ENCODE results near the gene CISH. TPM values are rescaled to one million over a fixed set of nuclear protein-coding genes. Genes with fewer than 3 reads are reported as not detected.

Gene CISH
- total and polyA plus RNA-seq, 3 donors from 2014 or later, result 1.3 to 5.8 (median 3.7) TPM

DNA sequence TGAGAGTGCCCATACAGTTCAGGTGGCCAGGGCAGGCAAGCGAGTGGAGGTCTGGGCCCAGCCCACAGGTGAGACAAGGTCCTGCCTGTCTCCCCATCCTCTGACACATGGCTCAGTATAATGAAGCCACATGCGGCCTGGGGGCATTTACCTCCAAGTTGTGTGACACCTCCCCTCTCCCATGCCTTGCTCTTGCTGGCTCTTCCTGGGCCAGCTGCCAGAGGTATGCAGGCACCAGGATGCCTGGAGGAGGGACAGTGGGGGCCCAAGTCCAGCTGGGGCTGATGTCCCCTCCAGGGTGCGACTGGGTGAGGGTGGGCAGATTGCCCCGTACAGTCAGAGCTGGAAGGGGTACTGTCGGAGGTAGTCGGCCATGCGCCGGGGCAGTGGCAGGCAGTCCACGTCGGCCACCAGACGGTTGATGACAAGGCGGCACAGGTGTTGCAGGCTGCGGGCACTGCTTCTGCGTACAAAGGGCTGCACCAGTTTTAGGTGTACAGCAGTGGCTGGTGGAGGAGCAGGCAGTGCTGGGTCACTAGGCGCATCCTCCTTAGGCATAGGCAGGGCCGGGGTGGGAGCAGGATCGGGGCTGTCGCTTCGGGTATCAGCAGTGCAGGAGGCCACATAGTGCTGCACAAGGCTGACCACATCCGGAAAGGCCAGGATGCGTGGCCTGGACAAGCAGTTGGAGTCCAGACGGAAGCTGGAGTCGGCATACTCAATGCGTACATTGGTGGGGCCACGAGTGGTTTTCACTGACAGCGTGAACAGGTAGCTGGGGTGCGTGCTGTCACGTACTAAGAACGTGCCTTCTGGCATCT lies 4.1 kb downstream of the CISH start:
- Histone ChIP-seq H3K4me3 (no peak overlapping the region), H3K36me3 (ENCODE audit: low read depth, missing control alignments) (no peaks in the 10 kb centered on the region), H3K4me1 (peaks cover 54% of the 10 kb centered on the region), H3K27me3 (no peaks in the 10 kb centered on the region), H3K27ac (no peak overlapping the region), H3K9me3 (no peaks in the 10 kb centered on the region)
- 88 to 92% methylated on average over 6 to 29 of the region's 29 CpGs for WGBS, 2 donors
- no peak for TF ChIP-seq POLR2A (IDR thresholded peaks at IDR 0.05)
- no peak for TF ChIP-seq CTCF (IDR thresholded peaks at IDR 0.05)
- DNase-seq, result no peak
- intact Hi-C loops (cut with DNase I; ENCODE audit: low total_unique reads), result no loop called here

DNA sequence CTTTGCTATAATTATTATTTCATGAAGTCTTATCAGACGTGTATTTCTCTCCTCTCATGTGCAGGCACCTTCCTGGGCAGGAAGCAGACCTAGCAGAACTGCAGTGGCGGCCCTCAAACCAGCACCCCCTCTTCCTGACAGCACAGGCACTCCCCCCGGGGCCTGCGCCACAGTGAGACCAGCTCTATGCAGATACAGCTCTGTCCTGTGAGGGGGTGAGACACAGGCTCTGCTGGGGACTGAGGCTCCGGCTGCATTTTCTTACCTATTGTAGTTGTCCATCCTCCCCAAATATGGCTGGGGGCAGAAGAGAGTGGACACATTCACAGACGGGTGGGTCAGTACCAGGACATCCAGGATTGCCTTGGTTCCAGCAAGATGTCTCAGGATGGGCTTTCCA lies 5.0 kb downstream of the CISH start:
- intact Hi-C loops (cut with DNase I; ENCODE audit: low total_unique reads), result no loop called here
- no peak for TF ChIP-seq POLR2A (IDR thresholded peaks at IDR 0.05)
- no peak for TF ChIP-seq CTCF (IDR thresholded peaks at IDR 0.05)
- Histone ChIP-seq H3K36me3 (ENCODE audit: low read depth, missing control alignments) (no peaks in the 10 kb centered on the region), H3K27me3 (no peaks in the 10 kb centered on the region), H3K9me3 (no peaks in the 10 kb centered on the region), H3K4me3 (no peak overlapping the region), H3K27ac (no peak overlapping the region), H3K4me1 (peaks cover 59% of the 10 kb centered on the region)
- no peak for DNase-seq
- 73 to 76% methylated on average over 6 of the region's 6 CpGs for WGBS, 2 donors

DNA sequence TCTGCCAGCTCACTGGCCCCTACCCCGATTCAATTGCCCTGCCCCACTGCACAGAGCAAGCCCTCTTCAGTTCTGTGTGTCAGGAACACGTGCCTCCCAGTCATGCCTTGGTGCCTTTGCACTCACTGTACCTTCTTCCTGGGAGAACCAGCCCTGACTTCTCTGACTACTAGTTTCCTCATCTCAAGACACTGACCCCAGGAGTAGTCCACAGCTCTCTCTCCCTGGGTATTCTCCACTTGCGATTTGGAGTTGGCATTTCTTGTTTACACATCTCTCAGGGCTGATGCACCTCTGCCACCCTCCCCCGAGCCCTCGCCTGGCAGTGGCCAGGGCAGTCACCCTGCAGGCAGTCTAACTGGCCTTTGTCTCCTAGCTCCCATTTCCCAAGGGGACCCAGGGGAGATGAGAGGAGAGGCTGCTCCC lies 5.7 kb downstream of the CISH start:
- no peak overlapping the region for H3K4me3 ChIP-seq
- H3K36me3 ChIP-seq (ENCODE audit: low read depth, missing control alignments), result no peaks in the 10 kb centered on the region
- peak overlapping the region; percentile 39 to 53 for H3K27ac ChIP-seq
- no peaks in the 10 kb centered on the region for H3K9me3 ChIP-seq
- TF ChIP-seq POLR2A (IDR thresholded peaks at IDR 0.05), result no peak
- TF ChIP-seq CTCF (IDR thresholded peaks at IDR 0.05), result no peak
- DNase-seq, result no peak
- H3K27me3 ChIP-seq, result no peaks in the 10 kb centered on the region
- H3K4me1 ChIP-seq, result peaks cover 61% of the 10 kb centered on the region
- intact Hi-C loops (cut with DNase I; ENCODE audit: low total_unique reads), result no loop called here
- 66 to 71% methylated on average over 5 of the region's 5 CpGs for WGBS, 2 donors

- Histone ChIP-seq H3K27me3 (no peaks in the 10 kb centered on the region), H3K4me3 (no peak overlapping the region), H3K9me3 (no peaks in the 10 kb centered on the region), H3K36me3 (ENCODE audit: low read depth, missing control alignments) (no peaks in the 10 kb centered on the region), H3K27ac (peak overlapping the region; percentile 53 to 65), H3K4me1 (peaks cover 62% of the 10 kb centered on the region)
- peak; percentile 74 for DNase-seq
- intact Hi-C loops (cut with DNase I; ENCODE audit: low total_unique reads), result no loop called here
- TF ChIP-seq CTCF (IDR thresholded peaks at IDR 0.05) (no peak), POLR2A (IDR thresholded peaks at IDR 0.05) (no peak)
- 56 to 66% methylated on average over 14 of the region's 14 CpGs for WGBS, 2 donors
Observed at GRCh38 chr3:50604628-50605588, 6.7 kb downstream of the CISH start.

All from testis (tissue), 3 donors.